C4-2B (cell line): Measurements from ENCODE around the gene COP1.

Source experiments
- ZFX ChIP-seq: fragments of 450-650 bp; IDR thresholded peaks from 2 replicates; pipeline ENCODE4 v1.6.1; 2017
- TF ChIP-seq, protein P1 (sequence below): fragments of 450-650 bp; conservative IDR thresholded peaks from 2 replicates; pipeline ENCODE4 v1.5.1; 2017; ENCODE audit warnings: mild to moderate bottlenecking

DNA sequence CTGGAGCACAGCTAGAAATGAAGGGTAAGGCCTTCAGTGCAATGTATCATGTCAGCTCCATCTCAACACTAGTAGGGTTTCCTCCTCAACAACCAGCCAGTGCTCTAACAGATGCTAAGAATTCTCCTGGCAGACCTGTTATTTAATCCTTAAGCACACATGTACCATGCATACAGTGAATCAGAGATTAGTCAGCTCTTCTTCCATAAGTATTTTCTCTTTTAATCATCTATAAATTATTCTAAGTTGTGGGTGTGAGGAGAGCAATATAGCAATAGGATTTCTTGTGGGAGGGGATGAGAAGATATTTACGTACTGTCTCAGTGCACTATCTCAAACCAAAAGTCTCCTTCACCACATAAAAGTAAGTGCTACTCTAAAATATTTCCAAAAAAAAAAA lies 95.3 kb downstream of the COP1 start:
- TF ChIP-seq, protein P1, sequence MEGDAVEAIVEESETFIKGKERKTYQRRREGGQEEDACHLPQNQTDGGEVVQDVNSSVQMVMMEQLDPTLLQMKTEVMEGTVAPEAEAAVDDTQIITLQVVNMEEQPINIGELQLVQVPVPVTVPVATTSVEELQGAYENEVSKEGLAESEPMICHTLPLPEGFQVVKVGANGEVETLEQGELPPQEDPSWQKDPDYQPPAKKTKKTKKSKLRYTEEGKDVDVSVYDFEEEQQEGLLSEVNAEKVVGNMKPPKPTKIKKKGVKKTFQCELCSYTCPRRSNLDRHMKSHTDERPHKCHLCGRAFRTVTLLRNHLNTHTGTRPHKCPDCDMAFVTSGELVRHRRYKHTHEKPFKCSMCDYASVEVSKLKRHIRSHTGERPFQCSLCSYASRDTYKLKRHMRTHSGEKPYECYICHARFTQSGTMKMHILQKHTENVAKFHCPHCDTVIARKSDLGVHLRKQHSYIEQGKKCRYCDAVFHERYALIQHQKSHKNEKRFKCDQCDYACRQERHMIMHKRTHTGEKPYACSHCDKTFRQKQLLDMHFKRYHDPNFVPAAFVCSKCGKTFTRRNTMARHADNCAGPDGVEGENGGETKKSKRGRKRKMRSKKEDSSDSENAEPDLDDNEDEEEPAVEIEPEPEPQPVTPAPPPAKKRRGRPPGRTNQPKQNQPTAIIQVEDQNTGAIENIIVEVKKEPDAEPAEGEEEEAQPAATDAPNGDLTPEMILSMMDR: no peak
- no peak for TF ChIP-seq ZFX
